HG02840 (cell line): ENCODE measurements around the gene B3GALT2.
"Not testable (repeated sequence)": the region's sequence is repeated elsewhere in the genome, so short reads cannot be mapped to it uniquely, and the experiment has no call there.

Experiments
- ATAC-seq: cut with Tn5 transposase; IDR thresholded peaks from one replicate; pipeline ENCODE4 v1.9.1; 2021; ENCODE audit warnings: mild to moderate bottlenecking, moderate library complexity, moderate number of reproducible peaks; ENCODE audit not compliant: unreplicated experiment, low FRiP score

B3GALT2 gene

GRCh38 chr1:193185901-193186731 lies at the start of gene B3GALT2:
B3GALT2 (minus strand) TSS chr1:193186613; CDS start chr1:193181562, 5,051 bp downstream.
- no peak for ATAC-seq

DNA sequence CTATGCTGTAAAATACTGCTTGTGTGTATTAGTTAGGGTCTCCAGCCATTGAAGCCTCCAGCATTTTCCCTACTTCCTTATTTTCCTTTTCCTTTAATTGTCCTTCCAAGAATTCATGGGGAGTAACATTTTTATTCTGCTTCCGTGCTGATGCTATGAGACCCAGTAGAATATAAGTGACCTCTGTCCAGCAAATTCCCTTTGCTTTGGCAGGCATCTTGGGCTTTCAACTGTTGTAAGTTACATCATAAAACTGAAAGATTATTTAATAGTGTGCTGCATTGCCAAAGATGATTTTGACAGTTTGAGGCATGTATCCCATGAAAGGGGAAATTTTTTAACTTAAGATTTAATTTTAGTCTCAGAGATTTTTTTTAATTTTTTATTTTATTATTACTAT lies 48.1 kb upstream of the B3GALT2 start:
- no peak for ATAC-seq

DNA sequence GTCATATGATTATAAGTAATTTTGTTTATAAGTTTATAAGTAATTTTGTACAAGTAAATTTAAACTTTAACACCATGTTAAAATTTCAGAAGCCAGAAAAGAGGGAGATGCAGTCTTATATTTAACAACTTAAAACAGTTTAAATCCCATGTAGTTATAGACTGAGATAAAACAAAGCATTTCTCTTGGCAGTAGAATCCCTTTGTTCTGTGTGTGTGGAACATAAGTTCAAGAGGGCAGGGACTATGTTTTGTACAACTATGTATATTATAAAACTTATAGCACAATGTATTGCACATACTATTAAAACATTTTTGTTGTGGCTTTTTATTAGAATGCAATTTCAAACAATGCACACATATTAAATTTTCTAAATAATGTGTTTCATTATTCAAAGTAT lies 44.7 kb upstream of the B3GALT2 start:
- ATAC-seq, result not testable (repeated sequence)

- ATAC-seq, result no peak
Observed at GRCh38 chr1:193229136-193229535, 42.7 kb upstream of the B3GALT2 start.

GRCh38 chr1:193222056-193222615 lies 35.7 kb upstream of the B3GALT2 start:
- no peak for ATAC-seq

DNA sequence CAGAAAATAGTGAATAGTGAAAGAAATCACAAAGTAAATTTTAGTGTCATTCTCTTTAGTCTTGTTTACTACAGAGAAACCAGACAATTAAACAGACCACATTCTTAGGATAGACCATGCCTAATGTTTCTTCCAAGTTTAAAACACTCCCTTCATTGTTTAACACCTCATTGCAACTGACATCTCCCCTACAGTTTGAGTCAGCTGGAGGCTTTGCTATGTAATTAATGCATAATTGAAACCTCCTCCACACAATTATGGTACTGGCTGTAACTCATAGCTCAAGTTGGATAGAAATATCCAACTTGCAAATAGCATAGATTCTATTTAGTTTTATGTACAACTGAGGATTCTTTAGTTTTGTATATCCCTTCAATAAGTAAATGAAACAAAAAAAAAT lies 35.2 kb upstream of the B3GALT2 start:
- ATAC-seq, result no peak

DNA sequence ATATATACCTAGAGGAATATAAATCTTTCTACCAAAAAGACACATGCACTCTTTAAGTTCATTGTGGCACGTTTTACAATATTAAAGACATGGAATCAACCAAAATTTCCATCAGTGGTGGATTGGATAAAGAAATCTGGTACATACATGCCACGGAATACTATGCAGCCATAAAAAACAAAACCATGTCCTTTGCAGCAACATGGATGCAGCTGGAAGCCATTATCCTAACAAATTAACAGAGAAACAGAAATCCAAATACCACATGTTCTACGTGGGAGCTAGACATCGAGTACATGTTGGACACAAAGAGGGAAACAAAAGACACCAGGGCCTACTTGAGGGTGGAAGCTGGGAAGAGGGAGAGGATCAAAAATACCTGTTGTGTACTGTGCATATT lies 33.0 kb upstream of the B3GALT2 start:
- ATAC-seq, result no peak

GRCh38 chr1:193216920-193217319 lies 30.5 kb upstream of the B3GALT2 start:
- no peak for ATAC-seq

DNA sequence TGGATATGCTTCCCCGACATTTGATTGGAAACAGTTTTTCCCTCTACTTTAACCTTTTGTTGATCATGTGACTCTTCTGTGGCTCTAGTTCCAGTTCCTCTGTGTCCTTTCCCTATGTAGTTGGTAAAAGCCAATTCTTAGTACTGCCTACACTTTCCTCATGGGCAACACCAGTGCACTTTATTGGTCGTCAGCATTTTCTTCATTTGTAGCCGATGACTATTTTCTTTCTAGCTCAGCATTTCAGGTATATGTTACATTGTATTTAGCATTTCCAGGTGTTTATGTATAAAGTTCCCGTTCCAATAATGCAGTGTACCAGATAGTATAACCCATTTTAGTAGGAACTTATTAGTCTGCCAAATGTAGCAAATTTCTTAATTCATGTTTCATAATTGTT lies 27.6 kb upstream of the B3GALT2 start:
- ATAC-seq, result no peak

DNA sequence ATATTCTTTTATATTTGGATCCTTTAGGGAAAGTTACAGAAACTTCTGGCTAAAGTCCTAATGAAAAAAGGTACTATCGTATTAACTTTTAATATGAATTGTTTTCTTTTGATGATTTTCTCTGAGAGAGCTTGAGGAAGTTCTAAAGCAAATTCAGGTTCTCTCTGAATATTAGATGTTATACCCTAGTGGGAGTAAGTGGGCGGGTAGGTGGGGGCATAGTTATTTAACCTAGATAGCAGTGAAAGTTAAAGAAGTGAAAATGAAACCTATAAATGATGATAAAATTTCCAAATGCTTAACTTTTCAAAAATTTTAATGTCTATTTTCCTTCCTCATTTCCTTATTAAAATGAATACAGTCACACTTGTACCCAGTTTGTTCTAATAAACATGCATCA lies 26.2 kb upstream of the B3GALT2 start:
- no peak for ATAC-seq

DNA sequence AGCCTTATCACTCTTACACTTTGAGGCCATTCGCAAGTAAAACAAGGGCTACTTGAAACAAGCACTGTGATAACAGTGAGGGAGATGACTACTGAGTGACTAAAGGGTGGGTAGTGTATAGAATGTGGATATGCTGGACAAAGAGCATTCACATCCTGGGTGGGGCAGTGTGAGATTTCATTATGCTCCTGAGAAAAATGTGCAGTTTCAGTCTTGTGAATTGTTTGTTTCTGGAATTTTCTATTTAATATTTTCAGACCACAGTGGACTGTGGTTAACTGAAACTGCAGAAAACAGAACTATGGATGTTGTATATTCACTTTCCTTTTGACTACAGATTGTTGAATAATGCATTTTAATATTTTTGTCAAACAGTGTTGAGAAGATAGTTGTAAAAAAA lies 25.1 kb upstream of the B3GALT2 start:
- peak; percentile 80 for ATAC-seq

DNA sequence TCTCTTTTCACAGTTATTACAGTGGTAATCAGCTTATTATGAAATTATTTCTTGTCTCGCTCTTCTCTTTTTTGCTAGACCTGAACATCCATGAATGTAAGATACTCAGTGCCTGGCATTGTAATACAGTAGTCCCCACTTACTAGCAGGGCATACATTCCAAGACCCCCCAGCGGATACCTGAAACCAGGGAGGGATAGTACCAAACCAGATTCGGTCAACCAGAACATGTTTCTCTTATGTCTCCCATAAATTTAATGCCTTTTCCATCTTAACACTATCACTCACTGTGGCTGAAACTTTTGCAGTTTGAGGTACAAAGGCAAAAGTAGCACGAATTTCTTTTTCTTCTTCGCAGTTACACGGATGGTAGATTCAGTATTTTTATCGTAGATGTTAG lies 24.6 kb upstream of the B3GALT2 start:
- ATAC-seq, result no peak

- no peak for ATAC-seq
Observed at GRCh38 chr1:193201021-193201420, 14.6 kb upstream of the B3GALT2 start.

DNA sequence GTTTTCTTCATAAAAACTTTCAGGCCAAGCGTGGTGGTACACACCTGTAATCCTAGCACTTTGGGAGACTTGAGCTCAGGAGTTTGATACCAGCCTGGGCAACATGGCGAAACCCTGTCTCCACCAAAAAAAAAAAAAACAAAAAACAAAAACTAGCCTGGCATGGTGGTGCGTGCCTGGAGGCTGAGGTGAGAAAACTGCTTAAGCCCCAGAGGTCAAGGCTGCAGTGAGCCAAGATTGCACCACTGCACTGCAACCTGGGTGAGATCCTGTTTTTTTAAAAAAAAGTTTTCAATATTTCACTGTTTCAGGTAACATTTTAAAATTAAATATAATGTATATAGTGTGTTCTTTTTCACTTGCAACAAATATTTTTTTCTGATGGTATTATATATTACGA lies 13.5 kb upstream of the B3GALT2 start:
- ATAC-seq, result no peak

DNA sequence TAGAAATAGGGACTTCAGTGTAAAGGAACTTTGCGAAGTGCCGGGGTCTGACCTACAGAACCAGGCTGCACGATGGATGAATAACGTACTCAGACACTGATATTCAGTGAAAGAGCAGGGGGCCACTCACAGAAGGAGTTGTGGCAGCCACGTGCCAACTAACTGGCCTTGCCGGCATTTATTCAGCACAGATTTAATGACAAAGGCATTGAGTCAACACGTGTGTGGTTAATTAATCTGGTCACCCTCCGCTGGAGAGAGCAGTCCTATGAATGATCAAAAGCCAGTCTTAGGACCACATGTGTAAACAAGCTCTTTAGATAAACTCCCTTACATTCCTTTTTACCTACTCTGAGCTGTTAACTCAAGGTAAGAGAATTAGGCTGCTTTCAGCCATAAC lies 6.2 kb upstream of the B3GALT2 start:
- no peak for ATAC-seq

DNA sequence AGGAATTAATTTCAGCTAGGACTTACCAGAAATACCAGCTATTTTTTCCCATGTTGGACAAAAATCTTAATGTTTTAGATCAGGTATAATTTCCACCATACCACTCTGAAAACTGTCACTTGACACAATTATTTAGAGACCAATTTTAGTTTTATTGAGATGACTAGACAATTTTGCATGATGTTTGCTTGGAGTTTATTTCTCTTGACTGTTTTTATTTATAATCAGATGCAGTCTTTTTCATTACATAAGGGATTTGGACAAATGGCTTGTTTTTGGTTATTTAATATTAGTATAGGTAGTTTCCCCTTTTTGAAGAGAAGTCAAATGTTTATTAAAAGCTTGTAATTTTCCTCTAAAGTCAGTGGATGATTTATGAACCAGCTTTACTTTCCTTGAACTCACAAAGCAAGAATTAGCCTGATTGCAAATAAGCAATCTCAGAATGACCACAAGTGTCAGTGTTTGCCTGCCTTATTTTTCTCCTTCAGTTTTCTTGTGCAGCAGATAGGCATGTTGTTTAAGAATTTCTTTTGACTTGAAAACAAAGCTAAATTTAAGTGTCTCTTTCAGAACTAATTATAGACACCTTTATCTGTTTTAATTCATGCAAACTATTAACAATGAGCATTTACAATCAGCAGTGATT lies 3.8 kb upstream of the B3GALT2 start:
- ATAC-seq, result no peak

DNA sequence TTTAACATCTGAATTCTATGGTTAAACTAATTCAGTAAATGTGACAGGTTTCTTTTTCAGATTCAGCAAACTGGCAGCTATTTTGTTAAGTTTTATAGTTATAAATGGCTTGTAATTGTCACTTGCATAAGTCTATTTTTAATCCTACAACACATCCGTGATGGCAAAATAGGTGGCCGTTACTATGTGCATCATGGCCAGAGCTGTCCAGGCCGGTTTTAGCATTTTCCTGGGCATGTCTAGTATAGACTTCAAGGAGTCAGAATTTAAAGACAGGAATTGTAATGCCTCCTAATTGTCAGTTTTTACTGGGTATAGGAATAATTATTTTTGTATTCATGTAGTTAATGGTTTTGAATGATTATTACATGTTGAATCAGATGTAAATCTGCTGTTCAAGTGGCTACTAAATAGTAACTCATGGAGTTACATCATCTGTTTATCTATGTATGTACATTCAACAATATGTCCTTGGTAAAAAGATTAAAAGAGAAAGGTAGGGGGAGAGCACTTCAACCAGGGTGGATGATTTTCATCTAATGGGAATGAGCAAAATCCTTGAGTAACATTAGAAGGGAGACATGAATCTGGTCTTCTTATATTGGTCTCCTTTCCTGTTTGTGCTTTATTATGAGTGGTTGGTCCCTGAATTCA lies 3.2 kb upstream of the B3GALT2 start:
- no peak for ATAC-seq

DNA sequence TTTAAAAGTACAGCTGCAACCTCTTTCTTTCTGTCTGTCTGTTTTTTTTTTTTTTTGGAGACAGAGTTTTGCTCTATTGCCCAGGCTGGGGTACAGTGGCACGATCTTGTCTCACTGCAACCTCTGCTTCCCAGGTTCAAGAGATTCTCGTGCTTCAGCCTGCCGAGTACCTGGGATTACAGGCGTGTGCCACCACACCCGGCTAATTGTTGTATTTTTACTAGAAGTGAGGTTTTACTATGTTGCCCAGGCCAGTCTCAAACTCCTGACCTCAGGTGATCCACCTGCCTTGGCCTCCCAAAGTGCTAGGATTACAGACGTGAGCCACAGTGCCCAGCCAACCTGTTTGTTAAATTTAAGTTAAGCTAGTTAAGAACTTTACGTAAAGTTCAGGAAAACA lies 2.5 kb upstream of the B3GALT2 start:
- not testable (repeated sequence) for ATAC-seq

- no peak for ATAC-seq
Observed at GRCh38 chr1:193187114-193187513, 701 bp upstream of the B3GALT2 start.

GRCh38 chr1:193185211-193185610 lies 1.2 kb downstream of the B3GALT2 start:
- ATAC-seq, result no peak

- no peak for ATAC-seq
Observed at GRCh38 chr1:193184776-193185175, 1.6 kb downstream of the B3GALT2 start.
